Thyroid gland (tissue), 4 donors: Measurements from ENCODE around the gene FMNL3. TPM values are rescaled to one million over a fixed set of nuclear protein-coding genes. Genes with fewer than 3 reads are reported as not detected.

Source experiments
- DNase-seq, 2 donors: peaks; one replicate each; pipeline ENCODE4 v3.0.0-alpha.2; 2019
- H3K27ac ChIP-seq, 3 donors: fragments of 200-600 bp; sonication (generic); 1 replicate in 2 of 3; 2 replicates in 1 of 3; pipeline ENCODE4 v1.5.1; 2016 to 2019; ENCODE audit warnings: mild to moderate bottlenecking in 1 of 3, moderate library complexity in 1 of 3
- H3K27me3 ChIP-seq: fragments of 200-600 bp; sonication (generic); one replicate; pipeline ENCODE4 v1.5.1; 2019
- H3K36me3 ChIP-seq, 2 donors: fragments of 200-600 bp; sonication (generic); one replicate each; pipeline ENCODE4 v1.5.1; 2016 to 2019
- H3K4me1 ChIP-seq, 2 donors: fragments of 200-600 bp; sonication (generic); one replicate each; pipeline ENCODE4 v1.5.1; 2017 to 2019
- H3K4me3 ChIP-seq, 3 donors: fragments of 200-600 bp; sonication (generic); replicated peaks in 1 of 3; 1 replicate in 2 of 3; 2 replicates in 1 of 3; pipeline ENCODE4 v1.5.1; 2016; ENCODE audit warnings: mild to moderate bottlenecking in 1 of 3
- H3K9me3 ChIP-seq: fragments of 200-600 bp; sonication (generic); one replicate; pipeline ENCODE4 v1.5.1; 2017
- CTCF ChIP-seq, 6 experiments: fragments of 200-600 bp in 3 of 6; fragments of 450-650 bp in 3 of 6; sonication (generic) in 3 of 6; IDR thresholded peaks; one replicate each; pipeline ENCODE4 v1.5.1; 2016 to 2019; ENCODE audit warnings: antibody characterized with exemption in 6 of 6, mild to moderate bottlenecking in 2 of 6, inconsistent platforms in 1 of 6, moderate library complexity in 1 of 6
- POLR2A ChIP-seq, 2 donors: fragments of 450-650 bp; IDR thresholded peaks; one replicate each; pipeline ENCODE4 v1.6.1; 2017; ENCODE audit warnings: antibody characterized with exemption in 2 of 2, mild to moderate bottlenecking in 2 of 2, moderate library complexity in 1 of 2
- WGBS, 2 donors: methylation state at CpG; one replicate each; pipeline ENCODE4 v1.1.5; 2017; 5-methylcytosine and 5-hydroxymethylcytosine counted together
- intact Hi-C: fragments of 100-400 bp; cut with DNase I; formaldehyde crosslinking; loops from one replicate; pipeline ENCODE4 v1.15.1; 2023
- total RNA-seq, 4 donors: library from RNA; depleted of rRNA; stranded (reverse); fragments of >200 nt; gene quantifications; one replicate each; pipeline ENCODE4 v1.2.3, GENCODE V29; 2016

The FMNL3 gene
- total RNA-seq, 4 donors from 2014 or later: 30.9 to 41.8 (median 35.1) TPM

GRCh38 chr12:49649445-49649844 is 57.8 kb downstream of the FMNL3 start:
- Histone ChIP-seq H3K9me3 (no peaks in the 10 kb centered on the region), H3K4me1 (peaks cover 25 to 45% of the 10 kb centered on the region in 2 donors), H3K27ac (no peak overlapping the region), H3K4me3 (no peak overlapping the region), H3K36me3 (peaks cover 17 to 37% of the 10 kb centered on the region in 2 donors), H3K27me3 (no peaks in the 10 kb centered on the region)
- intact Hi-C loops: loop anchor here (10.0 kb wide), 1 partner anchor 175 kb away; the partner anchor contains the start of gene NCKAP5L
- DNase-seq: no peak
- TF ChIP-seq POLR2A (IDR thresholded peaks at IDR 0.05) (no peak), CTCF (IDR thresholded peaks at IDR 0.05) (no peak)
- WGBS, 2 donors: 96 to 97% methylated on average over 11 of the region's 11 CpGs

GRCh38 chr12:49648712-49649003 is 58.5 kb downstream of the FMNL3 start:
- Histone ChIP-seq H3K9me3 (no peaks in the 10 kb centered on the region), H3K27ac (peak overlapping the region in 2 of 3 donors; percentile 40 to 44), H3K4me1 (peaks cover 25 to 47% of the 10 kb centered on the region in 2 donors), H3K4me3 (no peak overlapping the region), H3K36me3 (peaks cover 16 to 41% of the 10 kb centered on the region in 2 donors), H3K27me3 (no peaks in the 10 kb centered on the region)
- peak in 1 of 2 donors; percentile 38 for DNase-seq
- TF ChIP-seq POLR2A (IDR thresholded peaks at IDR 0.05) (no peak), CTCF (IDR thresholded peaks at IDR 0.05) (no peak)
- 74 to 80% methylated on average over 3 of the region's 3 CpGs for WGBS, 2 donors
- intact Hi-C loops: loop anchor here (10.0 kb wide), 1 partner anchor 176 kb away; the partner anchor contains the start of gene NCKAP5L

- 81 to 84% methylated on average over 12 to 15 of the region's 15 CpGs for WGBS, 2 donors
- DNase-seq: no peak
These were observed 59.1 kb downstream of the FMNL3 start for GRCh38 chr12:49647827-49648711.

GRCh38 chr12:49646871-49647654 is 60.1 kb downstream of the FMNL3 start:
- peaks cover 25 to 47% of the 10 kb centered on the region in 2 donors for H3K4me1 ChIP-seq
- H3K36me3 ChIP-seq: peaks cover 11 to 45% of the 10 kb centered on the region in 2 donors
- no peaks in the 10 kb centered on the region for H3K27me3 ChIP-seq
- DNase-seq: no peak
- WGBS, 2 donors: 66 to 68% methylated on average over 12 of the region's 12 CpGs
- TF ChIP-seq CTCF (IDR thresholded peaks at IDR 0.05) (no peak), POLR2A (IDR thresholded peaks at IDR 0.05) (no peak)
- no peak overlapping the region for H3K4me3 ChIP-seq
- no peaks in the 10 kb centered on the region for H3K9me3 ChIP-seq
- H3K27ac ChIP-seq: peak overlapping the region in 2 of 3 donors; percentile 40 to 44
- intact Hi-C loops: loop anchor here (10.0 kb wide), 1 partner anchor 178 kb away; the partner anchor contains the start of gene NCKAP5L

More at GRCh38 chr12:49647827-49648711, 59.1 kb downstream of the FMNL3 start:
- no peak for TF ChIP-seq POLR2A (IDR thresholded peaks at IDR 0.05)
- no peak for TF ChIP-seq CTCF (IDR thresholded peaks at IDR 0.05)
- intact Hi-C loops: loop anchor here (10.0 kb wide), 1 partner anchor 177 kb away; the partner anchor contains the start of gene NCKAP5L
- H3K4me1 ChIP-seq: peaks cover 25 to 47% of the 10 kb centered on the region in 2 donors
- H3K27ac ChIP-seq: peak overlapping the region in 2 of 3 donors; percentile 40 to 44
- H3K9me3 ChIP-seq: no peaks in the 10 kb centered on the region
- H3K27me3 ChIP-seq: no peaks in the 10 kb centered on the region
- no peak overlapping the region for H3K4me3 ChIP-seq
- H3K36me3 ChIP-seq: peaks cover 12 to 41% of the 10 kb centered on the region in 2 donors
